Gastroesophageal sphincter (tissue), 4 donors: ENCODE results near the gene NPFF. TPM values are rescaled to one million over a fixed set of nuclear protein-coding genes. Genes with fewer than 3 reads are reported as not detected.

Source experiments
- ATAC-seq: fragments of 150-250 bp; one replicate; pipeline ENCODE4 v1.9.1; 2016; ENCODE audit warnings: mild to moderate bottlenecking, moderate library complexity
- H3K27ac ChIP-seq, 4 donors: fragments of 200-600 bp; sonication (generic) in 3 of 4; 1 replicate in 3 of 4; 2 replicates in 1 of 4; pipeline ENCODE4 v1.5.1; 2016 to 2019
- H3K27me3 ChIP-seq: fragments of 200-600 bp; sonication (generic); one replicate; pipeline ENCODE4 v1.5.1; 2019
- H3K36me3 ChIP-seq, 2 donors: fragments of 200-600 bp; sonication (generic); one replicate each; pipeline ENCODE4 v1.5.1; 2019; ENCODE audit warnings: control low read depth in 1 of 2
- H3K4me1 ChIP-seq, 3 donors: fragments of 200-600 bp; sonication (generic); 1 replicate in 2 of 3; 2 replicates in 1 of 3; pipeline ENCODE4 v1.5.1; 2016 to 2019; ENCODE audit warnings: control low read depth in 2 of 3
- H3K4me3 ChIP-seq, 2 donors: fragments of 200-600 bp; sonication (generic); one replicate each; pipeline ENCODE4 v1.5.1; 2019; ENCODE audit warnings: mild to moderate bottlenecking in 1 of 2, moderate library complexity in 1 of 2
- H3K9me3 ChIP-seq, 3 donors: fragments of 200-600 bp; sonication (generic); one replicate each; pipeline ENCODE4 v1.5.1; 2017 to 2019; ENCODE audit warnings: control low read depth in 2 of 3
- CTCF ChIP-seq, 4 experiments: fragments of 200-600 bp in 2 of 4; fragments of 450-650 bp in 2 of 4; sonication (generic) in 1 of 4; IDR thresholded peaks; one replicate each; pipeline ENCODE4 v1.5.1; 2017 to 2019; ENCODE audit warnings: antibody characterized with exemption in 4 of 4, mild to moderate bottlenecking in 2 of 4, moderate library complexity in 2 of 4
- EP300 ChIP-seq: sonication (generic); formaldehyde crosslinking; IDR thresholded peaks from one replicate; pipeline ENCODE4 v1.6.1; 2017; ENCODE audit warnings: antibody characterized with exemption, mild to moderate bottlenecking
- POLR2A ChIP-seq, 2 donors: fragments of 450-650 bp; IDR thresholded peaks; one replicate each; pipeline ENCODE4 v1.6.1; 2017; ENCODE audit warnings: antibody characterized with exemption in 2 of 2, mild to moderate bottlenecking in 2 of 2, moderate library complexity in 1 of 2
- POLR2AphosphoS5 ChIP-seq: sonication (generic); formaldehyde crosslinking; IDR thresholded peaks from one replicate; pipeline ENCODE4 v1.6.1; 2017; ENCODE audit warnings: antibody characterized with exemption
- WGBS, 2 donors: methylation state at CpG; one replicate each; pipeline ENCODE4 v1.1.5; 2018; ENCODE audit warnings: low coverage in 1 of 2; 5-methylcytosine and 5-hydroxymethylcytosine counted together
- total RNA-seq, 4 donors: library from RNA; depleted of rRNA; stranded (reverse); fragments of >200 nt; gene quantifications; one replicate each; pipeline ENCODE4 v1.1.0, GENCODE V29; 2016

NPFF gene
- total RNA-seq, 4 donors from 2014 or later, result not detected

DNA sequence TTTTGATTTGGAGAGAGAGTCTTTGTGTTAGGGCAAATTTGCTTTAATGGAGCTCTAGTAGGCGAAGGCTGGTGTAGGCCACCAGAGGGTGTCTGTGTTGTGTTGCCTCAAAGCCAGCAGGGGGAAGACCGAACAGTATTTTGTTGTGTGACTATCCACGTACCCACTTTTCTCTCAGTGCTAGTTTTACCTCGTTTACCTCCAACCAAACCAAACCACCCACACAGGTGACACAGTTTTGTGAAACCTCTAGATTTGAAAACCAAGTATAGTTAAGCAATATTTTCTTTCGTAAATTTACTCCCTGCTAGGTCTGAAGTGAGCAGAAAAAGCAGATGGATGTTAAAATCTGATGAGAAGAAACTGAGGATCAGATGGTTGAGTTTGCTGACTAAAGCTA is 36.3 kb upstream of the NPFF start:
- peak; percentile 90 for ATAC-seq
- H3K27ac ChIP-seq, result peak overlapping the region; percentile 63 to 69 (median 68)
- no peaks in the 10 kb centered on the region for H3K27me3 ChIP-seq
- 8 to 13% methylated on average over 5 of the region's 5 CpGs for WGBS, 2 donors
- no peaks in the 10 kb centered on the region for H3K9me3 ChIP-seq
- peaks cover 0 to 28% (median 2%) of the 10 kb centered on the region in 3 donors for H3K4me1 ChIP-seq
- H3K36me3 ChIP-seq, result peaks cover 0 to 75% of the 10 kb centered on the region in 2 donors
- H3K4me3 ChIP-seq, result no peak overlapping the region
- TF ChIP-seq POLR2A (IDR thresholded peaks at IDR 0.05) (no peak), CTCF (IDR thresholded peaks at IDR 0.05) (peak; percentile 79 to 98 (median 90)), POLR2AphosphoS5 (no peak), EP300 (no peak)

DNA sequence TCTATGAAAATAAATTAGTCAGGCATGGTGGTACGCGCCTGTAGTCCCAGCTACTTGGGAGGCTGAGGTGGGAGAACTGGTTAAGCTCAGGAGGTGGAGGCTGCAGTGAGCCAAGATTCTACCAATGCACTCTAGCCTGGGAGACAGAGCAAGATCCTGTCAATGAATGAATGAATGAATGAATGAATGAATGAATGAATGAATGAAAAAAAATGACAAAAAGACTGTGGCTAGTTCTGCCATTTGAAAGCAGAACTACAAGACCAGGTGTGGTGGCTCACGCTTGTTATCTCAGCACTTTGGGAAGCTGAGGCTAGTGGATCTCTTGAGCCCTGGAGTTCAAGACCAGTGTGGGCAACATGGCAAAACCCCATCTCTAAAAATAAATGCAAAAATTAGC is 32.2 kb upstream of the NPFF start:
- 100% methylated on average over 3 of the region's 3 CpGs for WGBS, 2 donors
- Histone ChIP-seq H3K4me1 (peaks cover 0 to 25% (median 5%) of the 10 kb centered on the region in 3 donors), H3K4me3 (no peak overlapping the region), H3K27me3 (no peaks in the 10 kb centered on the region), H3K9me3 (no peaks in the 10 kb centered on the region), H3K27ac (peak overlapping the region in 1 of 4 donors; percentile 49), H3K36me3 (peaks cover 0 to 88% of the 10 kb centered on the region in 2 donors)
- TF ChIP-seq POLR2AphosphoS5 (no peak), EP300 (no peak), CTCF (IDR thresholded peaks at IDR 0.05) (no peak), POLR2A (IDR thresholded peaks at IDR 0.05) (no peak)
- no peak for ATAC-seq

GRCh38 chr12:53538209-53538689 is 31.0 kb upstream of the NPFF start:
- ATAC-seq, result peak; percentile 73
- 8% methylated on average over 1 of the region's 1 CpG; no CpG with 5 or more reads in 1 of the 2 donors for WGBS, 2 donors
- Histone ChIP-seq H3K36me3 (peaks cover 0 to 100% of the 10 kb centered on the region in 2 donors), H3K27me3 (no peaks in the 10 kb centered on the region), H3K4me3 (no peak overlapping the region), H3K27ac (peak overlapping the region in 2 of 4 donors; percentile 37 to 49), H3K9me3 (no peaks in the 10 kb centered on the region), H3K4me1 (peaks cover 0 to 14% (median 5%) of the 10 kb centered on the region in 3 donors)
- TF ChIP-seq POLR2AphosphoS5 (no peak), EP300 (no peak), POLR2A (IDR thresholded peaks at IDR 0.05) (no peak), CTCF (IDR thresholded peaks at IDR 0.05) (no peak)

DNA sequence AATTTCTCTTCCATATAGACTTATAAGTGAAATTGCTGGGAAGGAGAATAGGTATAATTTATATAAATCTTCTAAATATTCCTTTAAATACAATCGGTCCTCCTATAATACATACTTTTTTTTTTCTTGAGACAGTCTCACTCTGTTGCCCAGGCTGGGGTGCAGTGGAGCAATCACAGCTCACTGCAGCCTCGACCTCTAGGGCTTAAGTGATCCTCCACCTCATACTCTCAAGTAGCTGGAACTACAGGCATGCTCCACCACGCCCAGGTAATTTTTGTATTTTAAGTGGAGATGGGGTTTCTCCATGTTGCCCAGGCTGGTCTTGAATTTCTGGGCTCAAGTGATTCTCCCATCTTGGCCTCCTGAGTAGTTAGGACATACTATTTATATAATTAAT is 29.7 kb upstream of the NPFF start:
- H3K27ac ChIP-seq, result no peak overlapping the region
- peaks cover 0 to 14% (median 5%) of the 10 kb centered on the region in 3 donors for H3K4me1 ChIP-seq
- H3K4me3 ChIP-seq, result no peak overlapping the region
- no peaks in the 10 kb centered on the region for H3K27me3 ChIP-seq
- ATAC-seq, result no peak
- TF ChIP-seq CTCF (IDR thresholded peaks at IDR 0.05) (no peak), EP300 (no peak), POLR2A (IDR thresholded peaks at IDR 0.05) (no peak), POLR2AphosphoS5 (no peak)
- peaks cover 0 to 100% of the 10 kb centered on the region in 2 donors for H3K36me3 ChIP-seq
- H3K9me3 ChIP-seq, result no peaks in the 10 kb centered on the region
- WGBS, 2 donors, result 86% methylated on average over 2 to 3 of the region's 3 CpGs

- no peak overlapping the region for H3K4me3 ChIP-seq
- H3K4me1 ChIP-seq, result peaks cover 0 to 6% (median 2%) of the 10 kb centered on the region in 3 donors
- no peak for ATAC-seq
- no peak for TF ChIP-seq EP300
- TF ChIP-seq POLR2AphosphoS5, result no peak
- no peak for TF ChIP-seq CTCF (IDR thresholded peaks at IDR 0.05)
- no peak for TF ChIP-seq POLR2A (IDR thresholded peaks at IDR 0.05)
- no peaks in the 10 kb centered on the region for H3K9me3 ChIP-seq
- no peaks in the 10 kb centered on the region for H3K27me3 ChIP-seq
- 48 to 82% methylated on average over 1 to 2 of the region's 2 CpGs for WGBS, 2 donors
- no peak overlapping the region for H3K27ac ChIP-seq
- H3K36me3 ChIP-seq, result peaks cover 0 to 100% of the 10 kb centered on the region in 2 donors
Observed at GRCh38 chr12:53533471-53533870, 26.2 kb upstream of the NPFF start.
